ENCODE data around the gene TSPEAR.
"Not testable (repeated sequence)": the region's sequence is repeated elsewhere in the genome, so short reads cannot be mapped to it uniquely, and the experiment has no call there.

The TSPEAR gene

GRCh38 chr21:44636209-44637017 lies 75.0 kb downstream of the TSPEAR start:
- in situ Hi-C loops (cut with MboI; ENCODE audit: low sequenced_read_pairs) = no loop called here

- in situ Hi-C loops (cut with MboI; ENCODE audit: low sequenced_read_pairs) = no loop called here
Observed at GRCh38 chr21:44632067-44632466, 79.3 kb downstream of the TSPEAR start.

- in situ Hi-C loops (cut with MboI; ENCODE audit: low sequenced_read_pairs) = no loop called here
Observed at GRCh38 chr21:44630440-44630839, 80.9 kb downstream of the TSPEAR start.

GRCh38 chr21:44628707-44629391 lies 82.5 kb downstream of the TSPEAR start:
- in situ Hi-C loops (cut with MboI; ENCODE audit: low sequenced_read_pairs) = no loop called here

GRCh38 chr21:44627831-44628233 lies 83.5 kb downstream of the TSPEAR start:
- in situ Hi-C loops (cut with MboI; ENCODE audit: low sequenced_read_pairs) = not testable (repeated sequence)

GRCh38 chr21:44627181-44627822 lies 84.1 kb downstream of the TSPEAR start:
- in situ Hi-C loops (cut with MboI; ENCODE audit: low sequenced_read_pairs) = not testable (repeated sequence)

GRCh38 chr21:44626673-44627143 lies 84.7 kb downstream of the TSPEAR start, which contains the start of gene KRTAP10-9:
TSS of gene KRTAP10-9 (plus strand) at chr21:44627093. CDS start at chr21:44627172, 79 bp downstream.
- in situ Hi-C loops (cut with MboI; ENCODE audit: low sequenced_read_pairs) = no loop called here

- in situ Hi-C loops (cut with MboI; ENCODE audit: low sequenced_read_pairs) = no loop called here
Observed at GRCh38 chr21:44626262-44626661, 85.1 kb downstream of the TSPEAR start.

GRCh38 chr21:44625756-44626155 lies 85.6 kb downstream of the TSPEAR start:
- in situ Hi-C loops (cut with MboI; ENCODE audit: low sequenced_read_pairs) = no loop called here

GRCh38 chr21:44623575-44623974 lies 87.8 kb downstream of the TSPEAR start:
- in situ Hi-C loops (cut with MboI; ENCODE audit: low sequenced_read_pairs) = no loop called here

- in situ Hi-C loops (cut with MboI; ENCODE audit: low sequenced_read_pairs) = no loop called here
Observed at GRCh38 chr21:44619886-44620285, 91.5 kb downstream of the TSPEAR start.

GRCh38 chr21:44618909-44619308 lies 92.5 kb downstream of the TSPEAR start:
- in situ Hi-C loops (cut with MboI; ENCODE audit: low sequenced_read_pairs) = no loop called here

GRCh38 chr21:44618504-44618903 lies 92.9 kb downstream of the TSPEAR start:
- in situ Hi-C loops (cut with MboI; ENCODE audit: low sequenced_read_pairs) = no loop called here

GRCh38 chr21:44617071-44617501 lies 94.3 kb downstream of the TSPEAR start:
- in situ Hi-C loops (cut with MboI; ENCODE audit: low sequenced_read_pairs) = no loop called here

- in situ Hi-C loops (cut with MboI; ENCODE audit: low sequenced_read_pairs) = no loop called here
Observed at GRCh38 chr21:44616591-44616926, 94.8 kb downstream of the TSPEAR start.

GRCh38 chr21:44615911-44616590 lies 95.3 kb downstream of the TSPEAR start:
- in situ Hi-C loops (cut with MboI; ENCODE audit: low sequenced_read_pairs) = no loop called here

- in situ Hi-C loops (cut with MboI; ENCODE audit: low sequenced_read_pairs) = no loop called here
Observed at GRCh38 chr21:44615466-44615865, 95.9 kb downstream of the TSPEAR start.

GRCh38 chr21:44614961-44615391 lies 96.4 kb downstream of the TSPEAR start:
- in situ Hi-C loops (cut with MboI; ENCODE audit: low sequenced_read_pairs) = no loop called here

GRCh38 chr21:44614161-44614631 lies 97.2 kb downstream of the TSPEAR start:
- in situ Hi-C loops (cut with MboI; ENCODE audit: low sequenced_read_pairs) = no loop called here

- in situ Hi-C loops (cut with MboI; ENCODE audit: low sequenced_read_pairs) = no loop called here
Observed at GRCh38 chr21:44613386-44614155, 97.8 kb downstream of the TSPEAR start.

Data from hTERT RPE-1 (cell line).